Astrocyte (in vitro differentiated cells and primary cell): Measurements from ENCODE around the gene PLA2R1.

Experiments
- EZH2 ChIP-seq: IDR thresholded peaks from 2 replicates; pipeline ENCODE4 v1.6.1; 2012; ENCODE audit warnings: mild to moderate bottlenecking, low read length, inconsistent platforms; ENCODE audit not compliant: insufficient read depth
- TF ChIP-seq, protein P1 (sequence below): IDR thresholded peaks from 2 replicates; pipeline ENCODE4 v1.5.1; 2011; ENCODE audit warnings: low read depth, mild to moderate bottlenecking, inconsistent platforms, low read length, moderate library complexity; ENCODE audit not compliant: insufficient read depth

- TF ChIP-seq, protein P1, sequence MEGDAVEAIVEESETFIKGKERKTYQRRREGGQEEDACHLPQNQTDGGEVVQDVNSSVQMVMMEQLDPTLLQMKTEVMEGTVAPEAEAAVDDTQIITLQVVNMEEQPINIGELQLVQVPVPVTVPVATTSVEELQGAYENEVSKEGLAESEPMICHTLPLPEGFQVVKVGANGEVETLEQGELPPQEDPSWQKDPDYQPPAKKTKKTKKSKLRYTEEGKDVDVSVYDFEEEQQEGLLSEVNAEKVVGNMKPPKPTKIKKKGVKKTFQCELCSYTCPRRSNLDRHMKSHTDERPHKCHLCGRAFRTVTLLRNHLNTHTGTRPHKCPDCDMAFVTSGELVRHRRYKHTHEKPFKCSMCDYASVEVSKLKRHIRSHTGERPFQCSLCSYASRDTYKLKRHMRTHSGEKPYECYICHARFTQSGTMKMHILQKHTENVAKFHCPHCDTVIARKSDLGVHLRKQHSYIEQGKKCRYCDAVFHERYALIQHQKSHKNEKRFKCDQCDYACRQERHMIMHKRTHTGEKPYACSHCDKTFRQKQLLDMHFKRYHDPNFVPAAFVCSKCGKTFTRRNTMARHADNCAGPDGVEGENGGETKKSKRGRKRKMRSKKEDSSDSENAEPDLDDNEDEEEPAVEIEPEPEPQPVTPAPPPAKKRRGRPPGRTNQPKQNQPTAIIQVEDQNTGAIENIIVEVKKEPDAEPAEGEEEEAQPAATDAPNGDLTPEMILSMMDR: no peak
- TF ChIP-seq EZH2: no peak
Observed at GRCh38 chr2:159908623-159909022, 153.8 kb downstream of the PLA2R1 start.
